Psoas muscle (tissue), 8 donors: Measurements from ENCODE around the gene GPR161. TPM values are rescaled to one million over a fixed set of nuclear protein-coding genes. Genes with fewer than 3 reads are reported as not detected.

Experiments used
- ATAC-seq, 4 donors: fragments of 200-7000 bp; cut with Tn5 transposase; one replicate each; pipeline ENCODE4 v1.9.1; 2020; ENCODE audit warnings: moderate library complexity in 3 of 4, mild to moderate bottlenecking in 2 of 4
- DNase-seq, 2 donors: peaks; one replicate each; pipeline ENCODE4 v3.0.0-alpha.2; 2020
- H3K27ac ChIP-seq: fragments of 200-600 bp; one replicate; pipeline ENCODE4 v1.8.0; 2022
- H3K27me3 ChIP-seq, 3 donors: fragments of 200-600 bp in 1 of 3; one replicate each; pipeline versions ENCODE4 v1.6.1 to v1.8.0; 2013 to 2022; ENCODE audit warnings: low read length in 2 of 3, mild to moderate bottlenecking in 2 of 3, moderate library complexity in 1 of 3; ENCODE audit not compliant: insufficient read depth in 3 of 3
- H3K36me3 ChIP-seq, 2 donors: fragments of 200-600 bp in 1 of 2; one replicate each; pipeline versions ENCODE4 v1.6.1 to v1.8.0; 2013 to 2022; ENCODE audit warnings: low read depth in 1 of 2, mild to moderate bottlenecking in 1 of 2, moderate library complexity in 1 of 2; ENCODE audit not compliant: insufficient read depth in 1 of 2
- H3K4me1 ChIP-seq: fragments of 200-600 bp; one replicate; pipeline ENCODE4 v1.8.0; 2022
- H3K4me3 ChIP-seq: fragments of 200-600 bp; one replicate; pipeline ENCODE4 v1.8.0; 2022; ENCODE audit warnings: mild to moderate bottlenecking
- H3K9me3 ChIP-seq: fragments of 200-600 bp; one replicate; pipeline ENCODE4 v1.8.0; 2022
- WGBS, 3 donors: extraction: QIAGEN DNeasy Blood & Tissue Kit; methylation state at CpG; one replicate each; pipeline versions ENCODE4 v1.1.6 to v1.1.7; 2013; 5-methylcytosine and 5-hydroxymethylcytosine counted together
- intact Hi-C, 2 donors: fragments of 100-400 bp; cut with DNase I; formaldehyde crosslinking; loops; one replicate each; pipeline versions ENCODE4 v1.11.0 to v1.14.2; 2022
- polyA plus RNA-seq, 3 donors: library from polyadenylated mRNA; stranded (reverse); fragments of 200-250 nt; gene quantifications; one replicate each; pipeline ENCODE4 v1.2.3, GENCODE V29; 2013
- total RNA-seq, 4 donors: library from RNA; stranded (reverse); fragmentation: NEBNext Ultra II Directional in 2 of 4; extraction: Animal tissue kit (Norgen Biotek cat#: 25700) in 2 of 4; gene quantifications; one replicate each; pipeline versions ENCODE4 v1.2.1 to v1.2.4, GENCODE V29; 2021 to 2023
- TF ChIP-seq, protein P1 (sequence below): fragments of 200-600 bp; IDR thresholded peaks from one replicate; pipeline ENCODE4 v1.8.0; 2022; ENCODE audit warnings: antibody characterized with exemption
- donor health status: healthy with polysubstance abuse.
- donor health status: DM: no; HTN: no; CAD: no; lungs with moderate emphysema.
- donor health status: Bipolar disorder and iron deficiency.
- donor health status: healthy.
- donor health status: DM: yes; HTN: yes; CAD: no.
- donor health status: DM: no; HTN: no; CAD: no.
- donor health status: DM: no; HTN: no; CAD: no.
- donor health status: DM: yes; HTN: yes; CAD: no.

The GPR161 gene
- total and polyA plus RNA-seq, 7 donors, result 0.38 to 2.6 (median 0.67) TPM

GRCh38 chr1:168031198-168031597 is 105.5 kb downstream of the GPR161 start:
- peaks cover 2 to 42% of the 10 kb centered on the region in 2 donors for H3K36me3 ChIP-seq
- DNase-seq, result no peak
- TF ChIP-seq, protein P1, sequence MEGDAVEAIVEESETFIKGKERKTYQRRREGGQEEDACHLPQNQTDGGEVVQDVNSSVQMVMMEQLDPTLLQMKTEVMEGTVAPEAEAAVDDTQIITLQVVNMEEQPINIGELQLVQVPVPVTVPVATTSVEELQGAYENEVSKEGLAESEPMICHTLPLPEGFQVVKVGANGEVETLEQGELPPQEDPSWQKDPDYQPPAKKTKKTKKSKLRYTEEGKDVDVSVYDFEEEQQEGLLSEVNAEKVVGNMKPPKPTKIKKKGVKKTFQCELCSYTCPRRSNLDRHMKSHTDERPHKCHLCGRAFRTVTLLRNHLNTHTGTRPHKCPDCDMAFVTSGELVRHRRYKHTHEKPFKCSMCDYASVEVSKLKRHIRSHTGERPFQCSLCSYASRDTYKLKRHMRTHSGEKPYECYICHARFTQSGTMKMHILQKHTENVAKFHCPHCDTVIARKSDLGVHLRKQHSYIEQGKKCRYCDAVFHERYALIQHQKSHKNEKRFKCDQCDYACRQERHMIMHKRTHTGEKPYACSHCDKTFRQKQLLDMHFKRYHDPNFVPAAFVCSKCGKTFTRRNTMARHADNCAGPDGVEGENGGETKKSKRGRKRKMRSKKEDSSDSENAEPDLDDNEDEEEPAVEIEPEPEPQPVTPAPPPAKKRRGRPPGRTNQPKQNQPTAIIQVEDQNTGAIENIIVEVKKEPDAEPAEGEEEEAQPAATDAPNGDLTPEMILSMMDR, result no peak
- H3K4me1 ChIP-seq, result no peaks in the 10 kb centered on the region
- no peak overlapping the region for H3K27ac ChIP-seq
- no peaks in the 10 kb centered on the region for H3K9me3 ChIP-seq
- H3K4me3 ChIP-seq, result no peak overlapping the region
- no peak for ATAC-seq
- WGBS, 3 donors, result 92 to 97% (median 94%) methylated on average over 5 of the region's 5 CpGs
- intact Hi-C loops, result no loop called here
- no peaks in the 10 kb centered on the region for H3K27me3 ChIP-seq

Other genes starting within 250 kb of the GPR161 start
- under 1 TPM; 0.17 to 0.54 (median 0.20) TPM for gene ADCY10, start 222.8 kb downstream of the GPR161 start, total RNA-seq
- under 1 TPM; 0.01 to 0.10 (median 0.09) TPM for gene ADCY10, start 222.8 kb downstream of the GPR161 start, polyA plus RNA-seq
- gene DCAF6, start 200.2 kb downstream of the GPR161 start, total RNA-seq, result 100 to 1,000 TPM; 259 to 396 (median 327) TPM
- 100 to 1,000 TPM in 2 of 3 donors, 10 to 100 TPM in 1; 71.0 to 369 (median 240) TPM for gene DCAF6, start 200.2 kb downstream of the GPR161 start, polyA plus RNA-seq
- gene MPC2, start 199.9 kb downstream of the GPR161 start, total RNA-seq, result 100 to 1,000 TPM; 112 to 207 (median 181) TPM
- 100 to 1,000 TPM in 2 of 3 donors, 10 to 100 TPM in 1; 94.0 to 153 (median 122) TPM for gene MPC2, start 199.9 kb downstream of the GPR161 start, polyA plus RNA-seq
- gene TIPRL, start 42.0 kb upstream of the GPR161 start, total RNA-seq, result 10 to 100 TPM; 27.1 to 34.7 (median 31.2) TPM
- gene TIPRL, start 42.0 kb upstream of the GPR161 start, polyA plus RNA-seq, result 10 to 100 TPM; 15.3 to 32.8 (median 30.7) TPM
- gene SFT2D2, start 89.1 kb upstream of the GPR161 start, total RNA-seq, result 10 to 100 TPM; 12.7 to 15.5 (median 15.0) TPM
- 1 to 10 TPM; 2.0 to 5.0 (median 2.9) TPM for gene SFT2D2, start 89.1 kb upstream of the GPR161 start, polyA plus RNA-seq
- gene TBX19, start 143.9 kb upstream of the GPR161 start, total RNA-seq, result under 1 TPM; 0.12 to 0.56 (median 0.22) TPM
- under 1 TPM; 0.14 to 0.36 (median 0.27) TPM for gene TBX19, start 143.9 kb upstream of the GPR161 start, polyA plus RNA-seq